ENCODE results near the gene PTPRM. TPM values are rescaled to one million over a fixed set of nuclear protein-coding genes. Genes with fewer than 3 reads are reported as not detected.

Gene PTPRM
- total RNA-seq, 1 donor from 2014 or later: 1.00 TPM

GRCh38 chr18:8399138-8399537 is 832.0 kb downstream of the PTPRM start:
- no peaks in the 10 kb centered on the region for H3K9me3 Mint-ChIP-seq
- POLR2A ChIA-PET: no interaction called here
- H3K4me1 Mint-ChIP-seq: no peaks in the 10 kb centered on the region
- H3K27ac Mint-ChIP-seq: no peak overlapping the region
- CTCF ChIA-PET: no interaction called here
- ATAC-seq (ENCODE audit: low read depth): no peak
- intact Hi-C loops (cut with micrococcal nuclease): no loop called here
- no peaks in the 10 kb centered on the region for H3K27me3 Mint-ChIP-seq
- no peak for TF ChIP-seq CTCF (IDR thresholded peaks at IDR 0.05)
- H3K36me3 Mint-ChIP-seq (ENCODE audit: low read depth): no peaks in the 10 kb centered on the region
- DNase-seq: no peak
- H3K4me3 Mint-ChIP-seq: no peak overlapping the region

- Mint-ChIP-seq H3K27me3 (no peaks in the 10 kb centered on the region), H3K27ac (no peak overlapping the region), H3K4me3 (no peak overlapping the region), H3K9me3 (no peaks in the 10 kb centered on the region), H3K4me1 (no peaks in the 10 kb centered on the region), H3K36me3 (ENCODE audit: low read depth) (no peaks in the 10 kb centered on the region)
- ATAC-seq (ENCODE audit: low read depth) (no peak), DNase-seq (no peak)
- ChIA-PET POLR2A (no interaction called here), CTCF (no interaction called here)
- no peak for TF ChIP-seq CTCF (IDR thresholded peaks at IDR 0.05)
- intact Hi-C loops (cut with micrococcal nuclease): no loop called here
These were observed 833.2 kb downstream of the PTPRM start for GRCh38 chr18:8400193-8400752.

GRCh38 chr18:8400825-8401224 is 833.7 kb downstream of the PTPRM start:
- Mint-ChIP-seq H3K9me3 (no peaks in the 10 kb centered on the region), H3K4me3 (no peak overlapping the region), H3K27me3 (no peaks in the 10 kb centered on the region), H3K27ac (no peak overlapping the region), H3K4me1 (no peaks in the 10 kb centered on the region), H3K36me3 (ENCODE audit: low read depth) (no peaks in the 10 kb centered on the region)
- POLR2A ChIA-PET: no interaction called here
- ATAC-seq (ENCODE audit: low read depth): no peak
- CTCF ChIA-PET: no interaction called here
- intact Hi-C loops (cut with micrococcal nuclease): no loop called here
- TF ChIP-seq CTCF (IDR thresholded peaks at IDR 0.05): no peak
- DNase-seq: no peak

- intact Hi-C loops (cut with micrococcal nuclease): no loop called here
- no peaks in the 10 kb centered on the region for H3K27me3 Mint-ChIP-seq
- no peaks in the 10 kb centered on the region for H3K9me3 Mint-ChIP-seq
- no peak for DNase-seq
- no peaks in the 10 kb centered on the region for H3K4me1 Mint-ChIP-seq
- ChIA-PET POLR2A (no interaction called here), CTCF (no interaction called here)
- no peak overlapping the region for H3K27ac Mint-ChIP-seq
- TF ChIP-seq CTCF (IDR thresholded peaks at IDR 0.05): no peak
- H3K4me3 Mint-ChIP-seq: no peak overlapping the region
- no peak for ATAC-seq (ENCODE audit: low read depth)
- no peaks in the 10 kb centered on the region for H3K36me3 Mint-ChIP-seq (ENCODE audit: low read depth)
These were observed 834.5 kb downstream of the PTPRM start for GRCh38 chr18:8401606-8402005.

- Mint-ChIP-seq H3K27ac (no peak overlapping the region), H3K4me1 (no peaks in the 10 kb centered on the region), H3K27me3 (no peaks in the 10 kb centered on the region), H3K4me3 (no peak overlapping the region), H3K36me3 (ENCODE audit: low read depth) (no peaks in the 10 kb centered on the region), H3K9me3 (no peaks in the 10 kb centered on the region)
- intact Hi-C loops (cut with micrococcal nuclease): no loop called here
- TF ChIP-seq CTCF (IDR thresholded peaks at IDR 0.05): no peak
- DNase-seq (no peak), ATAC-seq (ENCODE audit: low read depth) (no peak)
- CTCF ChIA-PET: no interaction called here
- POLR2A ChIA-PET: no interaction called here
These were observed 835.1 kb downstream of the PTPRM start for GRCh38 chr18:8402237-8402636.

Data from activated B cell treated with CpG ODN at 0.5 μM for 24 hours (primary cell).